AG08395 (cell line): Measurements from ENCODE around the gene RCOR2.

Experiments
- DNase-seq: peaks from one replicate; pipeline ENCODE4 v3.0.0; 2012; ENCODE audit warnings: mixed read lengths, low spot score

The RCOR2 gene

DNA sequence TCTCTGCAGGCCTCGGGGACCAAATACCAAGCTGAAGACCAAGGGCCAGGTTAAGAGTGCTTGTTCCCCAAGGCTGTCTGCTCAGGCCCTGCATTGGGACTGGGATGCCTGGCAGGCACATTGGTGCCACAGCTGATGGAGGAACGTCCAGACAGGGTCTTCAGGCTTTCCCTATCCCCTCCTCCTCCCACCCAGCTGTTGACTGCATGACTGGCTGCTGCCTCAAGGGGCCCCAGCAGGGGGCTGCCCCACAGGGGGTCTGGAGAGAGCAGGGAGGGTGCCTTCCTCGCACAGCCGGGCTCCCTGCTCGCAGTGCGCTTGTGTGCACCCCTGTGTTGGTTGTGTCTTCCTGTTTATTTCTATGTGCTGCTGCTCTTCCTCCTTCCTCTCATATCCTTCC, 9.9 kb downstream of the RCOR2 start:
- no peak for DNase-seq

GRCh38 chr11:63906585-63906984, 10.4 kb downstream of the RCOR2 start:
- DNase-seq, result peak; percentile 40

DNA sequence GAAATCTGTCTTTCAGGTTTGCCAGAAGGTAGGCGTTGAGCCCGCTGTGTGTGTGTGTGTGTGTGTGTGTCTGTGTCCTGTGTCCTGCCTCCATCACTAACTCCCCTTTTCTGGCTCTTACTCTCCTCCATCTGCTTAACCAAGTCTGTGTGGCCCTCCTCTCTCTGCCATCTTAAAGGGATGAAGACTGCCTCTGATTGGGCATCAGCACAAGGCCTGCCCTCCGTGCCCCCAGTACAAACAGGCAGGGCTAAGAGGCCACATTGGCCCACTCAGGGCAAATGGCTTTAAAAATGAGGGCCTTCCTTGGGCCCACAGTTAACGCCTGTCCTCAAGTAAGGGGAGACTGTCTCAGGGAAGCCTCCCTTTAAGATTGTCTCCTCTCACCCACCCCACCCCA, 10.9 kb downstream of the RCOR2 start:
- DNase-seq, result no peak

GRCh38 chr11:63905179-63905578, 11.8 kb downstream of the RCOR2 start:
- DNase-seq, result peak; percentile 49

GRCh38 chr11:63904743-63905142, 12.2 kb downstream of the RCOR2 start:
- DNase-seq, result no peak

DNA sequence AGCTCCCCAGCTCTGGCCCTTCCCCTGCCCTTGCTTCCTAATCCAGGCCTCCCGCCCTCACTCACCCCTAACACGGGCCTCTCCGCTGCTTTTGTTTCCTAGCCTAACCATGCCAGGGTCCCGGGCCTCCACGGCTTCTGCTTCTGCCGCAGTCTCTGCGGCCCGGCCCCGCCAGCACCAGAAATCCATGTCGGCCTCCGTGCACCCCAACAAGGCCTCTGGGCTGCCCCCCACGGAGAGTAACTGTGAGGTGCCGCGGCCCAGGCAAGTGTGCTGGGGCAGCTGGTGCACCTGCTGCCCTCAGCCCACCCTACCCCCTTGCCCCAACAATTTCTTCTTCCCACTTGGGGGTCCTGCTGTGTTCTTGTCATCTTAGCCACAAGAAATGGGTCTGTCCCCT, 13.1 kb downstream of the RCOR2 start:
- DNase-seq, result no peak

DNA sequence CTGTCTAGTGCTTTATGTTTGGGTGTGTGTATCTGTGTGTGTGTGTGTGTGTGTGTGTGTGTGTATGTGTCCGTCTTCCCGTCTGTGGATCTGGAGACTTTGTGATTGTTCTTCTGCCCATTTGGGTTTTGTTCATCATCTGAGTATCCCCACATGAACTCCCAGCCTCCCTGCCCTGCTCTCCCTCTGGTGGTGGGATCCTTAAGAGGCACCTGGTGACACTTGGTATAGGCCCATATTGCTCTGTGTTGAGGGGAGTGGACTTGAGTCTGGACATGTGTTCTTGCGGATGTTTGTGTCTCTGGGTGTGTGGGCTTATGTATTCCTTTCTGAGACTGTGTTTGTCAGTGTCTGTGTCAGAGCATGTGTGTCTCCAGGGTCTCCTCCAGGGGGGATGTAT, 15.3 kb downstream of the RCOR2 start:
- no peak for DNase-seq

- DNase-seq, result no peak
Observed at GRCh38 chr11:63897459-63898146, 19.4 kb downstream of the RCOR2 start.

- no peak for DNase-seq
Observed at GRCh38 chr11:63896071-63896470, 20.9 kb downstream of the RCOR2 start.

DNA sequence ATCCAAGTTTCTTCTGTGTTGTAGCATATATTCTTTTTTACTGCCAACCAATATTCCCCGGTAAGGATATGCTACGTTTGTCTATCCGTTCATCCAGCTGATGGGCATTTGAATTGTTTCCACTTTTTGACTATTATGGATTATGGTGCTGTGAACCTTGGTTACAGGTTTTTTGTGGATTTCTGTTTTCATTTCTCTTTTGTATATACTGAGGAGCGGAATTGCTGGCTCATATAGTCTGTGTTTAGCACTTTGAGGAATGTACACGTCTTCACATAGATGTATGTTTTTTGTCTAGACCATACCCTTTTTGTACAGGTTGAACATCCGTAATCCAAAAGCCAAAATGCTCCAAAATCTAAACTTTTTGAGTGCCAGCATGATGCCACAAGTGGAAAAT, 23.6 kb downstream of the RCOR2 start:
- no peak for DNase-seq

- DNase-seq, result peak; percentile 39
Observed at GRCh38 chr11:63892228-63892627, 24.7 kb downstream of the RCOR2 start.

DNA sequence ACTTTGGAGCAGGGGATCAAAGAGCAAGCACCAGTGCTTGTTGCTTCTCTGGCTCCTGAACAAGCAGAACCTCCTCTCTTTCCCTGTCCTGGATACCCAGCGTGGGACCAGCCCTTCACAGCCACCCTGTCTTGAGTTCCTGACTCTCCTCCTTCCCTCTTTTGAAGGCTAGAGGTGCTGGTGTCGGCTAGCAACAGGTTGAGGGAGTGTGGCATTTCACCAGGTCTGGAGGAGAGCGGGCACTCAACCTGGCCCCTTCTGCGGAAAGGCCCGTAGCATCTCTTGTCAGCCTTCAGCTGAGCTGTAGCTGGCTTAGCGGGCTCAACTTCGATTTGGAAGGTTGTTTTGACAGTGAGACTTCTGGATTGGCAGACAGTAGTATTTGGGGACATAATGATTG, 26.6 kb downstream of the RCOR2 start:
- DNase-seq, result no peak

- no peak for DNase-seq
Observed at GRCh38 chr11:63889344-63889743, 27.6 kb downstream of the RCOR2 start.

DNA sequence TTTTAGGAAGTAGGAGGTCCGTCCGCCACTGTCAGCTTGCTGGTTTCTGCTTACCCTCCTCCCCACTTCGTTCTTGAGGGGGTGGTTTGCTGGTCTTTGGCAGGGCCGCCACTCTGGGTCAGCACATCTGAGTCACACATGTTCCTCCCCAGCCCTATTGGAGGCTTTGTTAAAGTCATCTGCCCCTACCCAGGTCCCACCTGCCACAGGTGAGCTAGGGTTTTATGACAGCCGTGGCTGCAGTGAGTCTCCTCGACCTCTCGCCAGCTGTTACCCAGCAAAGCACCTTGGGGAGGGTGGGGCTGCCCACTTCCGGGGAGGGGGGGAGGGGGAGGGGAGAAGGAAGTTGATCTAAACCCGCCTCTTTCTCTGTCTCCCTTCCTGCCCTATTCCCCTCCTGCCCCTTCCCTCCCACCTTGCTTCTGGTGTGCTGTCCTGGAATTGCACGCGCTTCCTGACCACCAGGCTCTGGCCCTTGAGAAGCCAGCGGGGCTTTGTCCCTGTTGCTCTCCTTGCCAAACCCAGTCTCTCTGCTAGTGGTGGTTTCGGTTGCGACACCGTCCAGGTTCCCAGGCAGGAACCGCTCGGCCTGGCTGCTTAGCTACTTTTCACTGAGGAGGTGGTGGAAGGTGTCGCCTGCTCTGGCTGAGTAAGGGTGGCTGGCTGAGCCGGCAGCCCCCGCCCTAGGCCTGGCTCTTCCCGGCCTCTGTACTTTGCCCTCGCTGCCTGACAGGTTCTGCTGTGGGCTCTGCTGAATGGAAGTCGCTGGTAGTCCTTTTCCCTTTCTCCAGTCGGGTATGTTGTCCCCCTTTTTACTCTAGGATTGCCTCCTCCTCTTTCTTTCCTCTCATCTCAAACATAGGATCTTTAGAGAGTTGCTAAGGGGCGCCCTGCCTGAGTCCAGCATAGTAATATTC, 28.5 kb downstream of the RCOR2 start:
- peak; percentile 66 for DNase-seq

DNA sequence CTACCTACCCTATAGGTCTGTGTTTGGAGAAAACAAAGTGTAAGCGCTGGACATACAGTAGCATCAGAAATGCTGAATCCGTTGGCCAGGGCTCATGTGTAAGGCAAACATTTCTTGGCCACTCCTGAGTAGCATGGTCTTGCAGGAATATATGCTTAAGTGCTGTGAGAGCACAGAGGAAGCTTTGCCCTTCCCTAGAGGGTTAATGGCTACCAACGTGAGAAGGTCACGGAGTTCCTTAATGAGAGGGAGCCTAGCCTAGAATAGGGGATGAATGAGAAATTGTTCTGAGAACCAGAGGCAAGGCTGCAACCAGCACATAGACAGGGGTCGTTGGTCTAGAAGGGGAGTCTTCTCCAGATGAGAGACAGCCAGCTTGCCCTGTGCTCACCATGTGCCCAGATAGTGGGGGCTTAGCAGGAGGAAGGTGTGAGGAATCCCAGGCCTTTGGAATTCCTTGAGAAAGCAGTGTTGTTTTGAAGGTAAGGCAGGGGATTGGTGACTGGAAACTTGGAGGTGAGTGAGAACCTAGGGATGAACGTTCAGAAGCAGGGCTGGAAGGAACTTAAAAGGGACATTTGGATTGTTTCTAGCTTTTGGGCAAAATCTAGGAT, 29.5 kb downstream of the RCOR2 start:
- no peak for DNase-seq

GRCh38 chr11:63884196-63884932, 32.6 kb downstream of the RCOR2 start:
- DNase-seq, result no peak

DNA sequence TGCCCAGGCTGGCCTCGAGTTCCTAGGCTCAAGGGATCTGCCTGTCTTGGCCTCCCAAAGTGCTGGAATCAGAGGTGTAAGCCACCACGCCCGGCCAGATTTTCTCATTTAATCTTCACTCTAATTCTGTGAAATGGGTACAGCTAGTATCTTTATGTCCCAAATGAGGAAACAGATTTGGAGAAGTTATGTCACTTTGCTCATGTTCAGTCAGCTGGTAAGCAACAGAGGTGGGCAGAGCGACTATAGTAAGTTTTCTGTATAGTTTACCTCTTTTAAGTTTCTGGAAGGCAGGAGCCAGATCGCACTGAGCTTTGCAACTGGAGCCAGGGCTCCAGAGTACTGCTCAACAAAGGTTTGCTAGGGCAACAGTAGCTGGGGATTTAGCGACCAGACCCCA, 33.2 kb downstream of the RCOR2 start:
- no peak for DNase-seq

- no peak for DNase-seq
Observed at GRCh38 chr11:63882555-63883242, 34.3 kb downstream of the RCOR2 start.

DNA sequence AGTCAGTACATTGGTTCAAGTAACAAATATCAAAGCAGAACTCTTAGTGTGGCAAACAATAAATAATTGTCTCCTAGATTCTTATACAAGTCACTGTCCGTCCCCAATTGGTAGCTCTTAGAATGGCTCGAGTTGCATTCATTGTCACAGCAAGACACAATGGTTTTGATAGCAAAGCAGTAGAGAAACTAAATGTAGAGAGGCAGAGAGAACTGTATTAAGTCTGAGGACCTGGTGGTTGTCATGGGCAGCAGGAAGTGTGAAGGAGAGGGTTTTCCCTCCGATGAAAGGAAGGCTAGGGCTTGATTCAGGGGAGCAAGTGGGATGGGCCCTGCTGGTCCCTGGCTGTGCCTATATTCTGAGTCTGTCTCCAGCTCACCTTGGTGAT, 36.6 kb downstream of the RCOR2 start:
- DNase-seq, result no peak

DNA sequence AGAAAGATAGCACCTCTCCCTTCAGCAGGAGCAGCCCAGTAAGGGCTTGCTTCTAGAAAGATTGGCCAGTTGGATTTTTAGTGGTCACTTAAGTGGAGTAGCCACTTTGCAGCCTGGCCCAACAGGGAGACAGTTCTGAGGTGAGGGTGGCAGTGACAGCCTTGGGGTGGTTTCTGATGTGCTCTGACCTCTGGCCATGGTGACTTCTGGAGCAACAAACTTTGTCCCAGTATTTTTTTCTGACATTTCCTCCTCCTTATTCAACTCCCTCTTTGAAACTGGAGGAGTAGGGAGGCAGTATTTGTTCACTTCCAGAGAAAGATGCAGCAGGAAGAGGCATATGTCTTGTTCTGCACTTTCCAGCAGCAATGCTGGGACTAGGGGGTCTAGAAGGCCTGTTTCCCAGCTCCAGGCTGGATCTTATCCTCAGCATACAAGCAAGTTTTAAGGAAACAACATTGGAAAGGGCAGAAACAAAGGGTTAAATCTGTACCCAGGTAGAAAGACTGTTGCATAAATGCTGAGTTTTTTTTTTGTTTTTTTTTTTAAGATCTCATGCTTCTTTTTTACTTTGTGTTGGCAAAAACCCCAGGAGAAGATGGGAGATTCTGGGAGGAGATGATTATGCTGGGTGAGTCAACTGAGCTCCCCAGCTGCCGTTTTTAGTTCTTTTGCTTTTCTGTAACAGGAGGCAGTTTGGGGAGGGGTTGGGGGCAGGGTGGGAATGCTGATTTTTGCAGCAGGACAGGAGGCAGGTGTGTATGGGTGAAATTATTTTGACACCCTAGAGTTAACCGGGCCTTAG, 37.2 kb downstream of the RCOR2 start:
- peak; percentile 84 for DNase-seq
